HG03103 (cell line): ENCODE results near the gene ARHGAP22.
"Not testable (repeated sequence)": the region's sequence is repeated elsewhere in the genome, so short reads cannot be mapped to it uniquely, and the experiment has no call there.

Source experiments
- ATAC-seq: cut with Tn5 transposase; IDR thresholded peaks from one replicate; pipeline ENCODE4 v1.9.1; 2021; ENCODE audit warnings: low read depth; ENCODE audit not compliant: unreplicated experiment

ARHGAP22 gene

DNA sequence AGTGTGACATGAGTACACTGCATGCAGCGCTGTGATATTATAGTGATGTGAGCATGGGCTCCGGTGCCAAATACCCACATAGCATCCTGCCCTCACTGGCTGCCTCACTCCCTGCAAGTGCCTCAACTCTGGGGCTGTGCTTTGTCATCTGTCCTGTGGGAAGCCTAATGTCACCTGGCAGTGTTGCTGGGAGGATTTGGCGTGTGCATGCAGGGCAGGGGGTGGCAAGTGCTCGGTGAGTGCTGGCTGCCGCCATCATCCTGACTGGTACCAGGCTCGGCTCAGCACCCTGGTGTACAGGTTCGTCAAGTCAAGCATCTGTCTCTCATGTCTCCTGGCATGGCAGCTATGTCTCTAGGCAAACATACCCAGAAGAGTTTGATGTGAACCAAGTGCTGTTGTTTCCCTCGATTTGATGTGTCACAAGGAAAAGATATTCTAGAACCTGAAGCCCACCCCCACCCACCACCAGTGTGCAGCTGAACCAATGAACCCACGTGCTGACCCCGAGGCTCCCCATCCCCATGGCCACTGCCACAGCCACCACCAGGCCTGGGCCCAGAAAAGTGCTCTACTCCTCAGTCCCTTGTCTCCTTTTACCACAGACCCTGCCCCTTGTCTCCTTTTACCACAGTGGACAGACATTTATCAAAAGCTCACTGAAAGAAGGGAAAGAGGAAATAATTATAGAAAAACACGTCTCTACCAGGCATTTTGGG, 162.6 kb downstream of the ARHGAP22 start:
- no peak for ATAC-seq

DNA sequence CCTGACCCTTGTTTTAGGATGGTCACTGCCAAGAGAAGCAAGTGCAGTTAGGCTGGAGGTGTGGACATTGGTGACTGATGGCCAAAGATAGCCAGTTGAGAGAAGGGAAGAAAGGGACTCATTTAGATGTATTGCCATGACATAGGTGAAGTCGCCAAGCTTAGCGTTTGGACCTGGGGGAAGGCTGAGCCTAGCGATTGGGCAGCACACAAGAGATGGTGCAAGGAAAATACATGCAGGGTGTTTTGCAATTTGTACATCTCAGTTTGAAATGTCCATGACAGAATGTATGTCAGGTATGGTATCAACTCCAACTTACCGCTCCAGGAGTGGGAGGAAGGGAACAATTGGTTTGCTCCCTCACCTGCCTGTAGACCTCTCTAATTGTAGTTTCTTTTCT, 164.1 kb downstream of the ARHGAP22 start:
- no peak for ATAC-seq

DNA sequence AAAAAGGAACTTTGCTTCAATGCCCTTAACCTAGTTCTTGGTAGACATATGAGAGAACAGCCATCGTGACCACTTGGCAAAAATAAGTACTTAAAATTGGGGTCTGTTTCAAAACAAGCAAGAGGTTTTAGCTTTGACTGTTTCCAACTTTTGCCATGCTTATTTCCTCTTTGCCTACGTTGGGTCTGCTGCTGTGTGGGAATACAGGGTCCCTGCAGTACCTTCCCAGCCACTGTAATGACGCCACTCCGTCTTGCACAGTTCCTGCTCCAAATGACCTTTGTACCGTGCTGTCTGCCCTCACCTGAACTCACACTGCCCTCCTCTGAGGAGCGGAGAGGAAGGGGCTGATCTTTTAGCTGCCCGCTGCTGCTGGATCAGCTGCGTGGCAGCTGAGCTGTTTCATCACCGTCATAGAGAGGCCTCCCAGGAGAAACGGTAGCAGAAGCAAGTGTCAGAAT, 165.3 kb downstream of the ARHGAP22 start:
- ATAC-seq: no peak

DNA sequence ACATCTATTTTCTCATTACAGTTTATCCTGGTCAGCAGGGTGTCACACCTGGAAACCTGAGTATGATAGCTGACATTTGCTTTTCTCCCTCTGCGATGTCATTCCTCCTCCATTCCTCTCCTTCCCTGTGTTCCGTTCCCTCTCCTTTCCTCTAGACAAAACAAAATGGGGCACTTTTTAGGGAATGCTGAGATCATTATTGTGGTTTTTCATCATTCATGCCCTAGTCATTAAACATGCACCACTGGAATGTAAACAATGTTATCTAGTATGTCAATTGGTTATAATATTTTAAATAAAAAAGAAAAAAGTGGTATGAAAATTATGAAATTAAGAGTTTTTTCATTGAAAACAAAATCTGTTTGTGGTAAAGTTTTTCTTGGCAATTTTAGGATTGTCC, 165.8 kb downstream of the ARHGAP22 start:
- no peak for ATAC-seq

DNA sequence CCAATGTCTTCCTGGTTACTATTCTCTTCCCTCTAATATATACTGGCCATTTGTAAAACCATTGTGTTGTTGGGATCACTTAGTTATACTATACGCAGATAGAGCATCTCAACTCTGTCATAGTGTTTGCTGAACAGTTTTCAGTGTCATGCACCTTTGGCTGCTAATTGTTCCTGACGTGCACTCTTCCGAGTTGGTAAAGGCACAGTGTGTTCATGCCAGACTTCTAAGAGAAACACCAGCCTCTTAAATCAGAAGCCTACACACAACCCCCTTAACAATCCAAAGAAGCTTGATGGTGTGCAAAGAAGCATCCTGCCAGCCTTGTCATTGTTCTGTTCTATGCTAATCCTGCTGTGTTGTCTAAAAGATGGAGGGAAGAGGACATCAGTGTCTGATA, 167.3 kb downstream of the ARHGAP22 start:
- no peak for ATAC-seq

DNA sequence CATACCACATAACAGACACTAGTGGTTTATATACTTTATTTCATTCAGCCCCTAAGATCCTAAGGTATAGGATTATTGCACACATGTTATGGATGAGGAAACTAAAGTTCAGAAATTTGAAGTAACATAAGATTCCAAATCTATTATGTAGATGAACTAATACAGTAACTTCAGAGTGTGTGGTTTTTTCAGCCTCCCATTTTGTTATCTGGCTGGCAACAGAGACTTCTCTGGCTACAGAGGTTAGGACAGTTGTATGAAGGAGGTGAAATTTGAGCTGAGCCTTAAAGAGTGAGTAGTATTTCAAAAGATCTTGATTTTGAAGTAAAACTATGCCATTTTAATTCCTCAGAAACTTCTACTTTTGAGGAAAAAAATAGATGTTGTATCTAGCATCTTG, 173.0 kb downstream of the ARHGAP22 start:
- ATAC-seq: no peak

DNA sequence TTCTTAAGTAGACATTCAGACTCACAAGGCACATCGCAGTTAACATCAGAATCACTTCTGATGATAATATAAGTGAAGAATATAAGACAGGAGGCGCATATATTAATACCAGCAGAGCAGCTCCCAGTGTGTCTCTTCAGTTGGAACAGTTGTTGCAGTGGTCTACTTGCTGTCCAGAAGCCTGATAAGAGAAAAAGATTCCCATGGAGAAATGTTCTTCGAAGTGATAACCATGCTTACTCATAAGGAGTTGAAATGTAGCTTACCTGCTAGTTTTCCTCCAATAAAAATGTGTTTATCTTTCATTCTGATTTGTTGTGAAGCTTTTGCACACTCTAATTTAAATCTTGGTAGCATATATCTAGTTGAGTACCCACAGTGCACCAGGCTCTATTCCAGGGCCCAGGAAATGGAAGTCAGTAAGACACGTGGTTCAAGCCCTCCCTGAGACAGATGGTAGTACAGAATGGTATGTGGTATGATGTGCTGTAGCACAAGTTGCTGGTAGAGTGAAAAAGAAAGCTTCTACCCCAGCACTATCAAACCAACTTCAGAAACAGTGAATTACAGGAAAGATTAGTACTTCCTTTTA, 174.4 kb downstream of the ARHGAP22 start:
- ATAC-seq: no peak

DNA sequence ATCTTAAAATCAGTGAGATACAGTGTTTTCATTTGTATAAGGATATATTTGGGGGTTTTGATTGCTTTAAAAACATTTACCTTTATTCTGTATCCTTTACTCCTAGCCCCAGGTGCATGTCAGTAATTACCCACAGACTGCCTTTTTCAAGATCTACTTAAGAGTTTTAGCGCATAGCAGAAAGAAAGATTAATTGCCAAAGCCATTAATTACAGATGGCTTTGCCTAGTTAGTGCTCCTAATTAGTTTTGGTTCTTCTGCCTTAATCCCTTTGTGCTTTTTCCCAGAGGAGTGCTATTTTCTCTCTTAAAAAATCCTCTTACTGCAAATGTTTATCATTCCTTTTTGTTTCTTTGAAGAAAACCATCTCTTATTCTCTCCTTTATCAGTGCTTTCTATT, 175.6 kb downstream of the ARHGAP22 start:
- ATAC-seq: no peak

DNA sequence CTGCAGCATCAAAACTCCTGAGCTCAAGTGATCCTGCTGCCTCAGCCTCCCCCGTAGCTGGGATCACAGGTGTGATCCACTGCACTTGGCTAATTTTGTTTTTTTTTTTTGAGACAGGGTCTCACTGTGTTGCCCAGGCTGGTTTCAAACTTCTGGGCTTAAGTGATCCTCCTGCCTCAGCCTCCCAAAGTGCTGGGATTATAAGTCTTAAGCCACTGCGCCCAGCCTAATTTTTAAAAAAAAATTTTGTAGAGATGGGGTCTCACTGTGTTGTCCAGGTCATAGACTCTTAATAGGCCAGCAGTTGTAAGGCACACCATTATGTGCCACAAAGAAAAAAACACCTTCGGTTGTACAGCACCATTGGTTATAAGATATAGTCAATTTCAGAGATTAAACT, 176.0 kb downstream of the ARHGAP22 start:
- ATAC-seq: no peak

DNA sequence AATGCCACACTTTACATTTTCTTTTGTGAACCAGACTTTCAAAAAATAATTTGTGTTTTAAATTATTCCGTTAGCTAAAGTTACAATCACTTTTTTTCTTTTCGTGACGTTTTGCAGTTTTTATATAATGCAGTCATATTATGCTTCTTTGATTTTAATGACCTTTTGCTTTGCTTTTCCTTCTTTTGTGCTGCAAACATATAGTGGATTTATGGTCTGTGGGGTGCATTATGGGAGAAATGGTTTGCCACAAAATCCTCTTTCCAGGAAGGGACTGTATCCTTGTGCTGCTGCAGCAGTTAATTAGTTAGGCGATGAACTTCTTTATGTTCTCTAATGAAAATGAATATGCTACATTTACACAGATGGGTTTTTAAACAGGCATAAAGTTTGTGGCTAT, 181.0 kb downstream of the ARHGAP22 start:
- no peak for ATAC-seq

DNA sequence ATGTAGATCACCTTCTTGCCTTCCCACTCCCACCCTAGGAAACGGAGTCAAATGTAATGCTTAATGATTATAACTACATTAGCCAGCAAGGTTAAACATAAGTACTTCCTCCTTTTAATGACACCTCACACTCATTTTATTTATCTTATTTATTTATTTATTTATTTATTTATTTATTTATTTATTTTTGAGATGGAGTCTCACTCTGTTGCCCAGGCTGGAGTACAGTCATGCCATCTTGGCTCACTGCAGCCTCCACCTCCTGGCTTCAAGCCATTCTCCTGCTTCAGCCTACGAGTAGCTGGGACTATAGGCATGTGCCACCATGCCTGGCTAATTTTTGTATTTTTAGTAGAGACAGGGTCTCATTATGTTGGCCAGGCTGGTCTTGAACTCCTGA, 183.0 kb downstream of the ARHGAP22 start:
- ATAC-seq: not testable (repeated sequence)

DNA sequence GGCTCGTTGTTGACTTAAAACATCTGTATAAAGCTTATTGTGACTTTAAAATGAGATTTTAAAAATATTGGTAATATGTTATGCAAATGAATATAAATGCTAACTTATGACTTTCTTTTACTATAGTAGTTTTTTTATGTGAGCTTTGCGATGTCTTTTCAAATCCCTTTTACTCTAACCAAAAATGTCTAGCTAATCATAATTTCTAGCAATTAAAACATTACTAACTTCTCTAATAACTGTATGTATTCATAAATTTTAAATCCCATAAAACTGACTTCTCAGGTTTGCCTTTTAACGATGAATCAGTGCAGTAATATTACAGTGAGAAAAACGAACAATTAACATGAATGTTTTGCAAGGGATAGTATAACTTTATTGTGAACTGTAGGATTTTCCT, 185.2 kb downstream of the ARHGAP22 start:
- no peak for ATAC-seq

DNA sequence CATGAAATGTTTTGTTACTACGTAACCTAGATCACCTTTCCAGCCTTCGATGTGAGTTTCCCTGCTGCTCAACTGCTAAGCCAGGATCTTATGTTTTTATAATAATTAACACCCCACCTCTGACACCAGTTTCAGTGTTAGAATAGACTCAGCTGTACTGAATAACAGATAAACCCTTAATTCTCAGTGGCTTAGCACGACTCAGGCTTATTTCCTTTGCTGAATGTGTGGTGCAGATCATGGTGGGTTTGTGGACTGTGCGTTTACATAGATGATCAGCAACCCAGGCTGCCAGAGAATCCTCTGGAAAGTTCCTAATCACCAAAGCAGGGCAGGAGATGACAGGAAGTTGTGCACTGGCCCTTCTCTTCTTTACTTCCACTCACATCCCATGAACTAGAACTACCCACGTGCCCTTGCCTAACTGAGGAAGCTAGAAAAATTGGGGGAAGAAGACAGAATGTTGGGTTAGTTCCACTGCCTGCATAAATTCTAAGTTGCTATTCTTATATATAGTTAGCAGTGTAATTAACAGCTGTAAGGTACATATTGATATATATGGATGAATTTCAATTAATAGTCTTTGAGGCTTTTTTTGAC, 186.6 kb downstream of the ARHGAP22 start:
- ATAC-seq: no peak

DNA sequence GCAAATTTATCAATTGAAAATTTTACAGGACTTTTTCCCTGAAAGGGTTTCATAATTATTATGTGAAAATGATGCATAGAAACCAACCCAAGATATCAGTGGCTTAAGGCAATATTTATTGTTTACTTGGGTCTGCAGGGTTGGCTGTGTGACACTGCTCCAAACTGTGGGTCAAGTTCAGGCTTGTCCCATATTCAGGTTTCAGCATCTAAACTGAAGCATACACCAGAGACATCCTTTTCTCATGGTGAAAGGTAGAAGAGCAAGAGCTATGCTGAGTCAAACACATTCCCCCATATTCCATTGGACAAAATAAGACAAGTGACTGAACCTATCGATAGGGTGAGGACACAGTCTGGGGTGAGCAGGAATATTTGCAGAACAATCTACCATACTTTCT, 187.5 kb downstream of the ARHGAP22 start:
- no peak for ATAC-seq

DNA sequence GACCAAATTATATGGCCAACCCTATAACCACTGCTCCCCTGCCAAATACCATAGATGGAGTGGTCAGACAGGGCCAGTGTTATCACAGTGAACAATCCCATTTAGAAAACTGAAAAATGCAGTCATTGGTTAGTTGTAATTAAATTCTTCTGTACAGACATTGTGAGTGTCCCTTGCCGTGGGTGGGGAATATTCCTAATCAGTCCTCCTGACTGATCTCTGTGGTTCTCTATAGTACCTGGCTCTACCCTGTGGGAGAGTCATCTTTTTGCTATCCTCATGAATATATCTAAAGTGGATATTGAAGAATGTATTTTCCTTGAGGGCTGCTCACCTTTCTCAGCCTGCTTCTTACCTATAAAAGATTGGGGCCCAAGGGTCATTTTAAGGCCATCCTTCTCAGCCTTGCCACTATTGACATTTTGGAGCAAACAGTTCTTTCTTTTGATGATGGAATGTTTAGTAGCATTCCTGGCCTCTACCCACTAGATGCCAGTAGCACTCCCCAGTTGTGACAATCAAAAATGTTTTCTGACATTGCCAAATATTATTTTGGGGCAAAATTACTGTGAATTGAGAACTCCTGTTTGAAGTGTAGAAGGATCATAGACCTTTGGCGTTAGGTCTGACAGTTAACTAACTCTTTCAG, 188.2 kb downstream of the ARHGAP22 start:
- no peak for ATAC-seq

DNA sequence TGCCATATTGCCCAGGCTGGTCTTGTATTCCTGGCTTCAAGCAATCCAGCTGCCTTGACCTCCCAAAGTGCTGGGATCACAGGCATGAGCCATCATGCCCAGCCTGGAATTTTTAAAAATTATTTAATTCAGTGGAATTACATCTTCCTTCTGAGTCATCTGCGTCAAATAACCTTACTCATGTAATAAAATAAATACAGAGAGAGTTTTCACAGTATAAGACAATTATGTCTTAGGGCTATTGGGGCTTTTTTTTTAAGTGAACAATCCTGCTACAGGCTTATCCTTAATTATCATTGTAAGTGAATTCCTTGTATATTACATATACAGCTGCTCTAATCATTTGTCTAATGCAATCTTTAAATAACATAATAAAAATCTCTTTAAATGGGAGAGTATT, 190.1 kb downstream of the ARHGAP22 start:
- ATAC-seq: no peak

DNA sequence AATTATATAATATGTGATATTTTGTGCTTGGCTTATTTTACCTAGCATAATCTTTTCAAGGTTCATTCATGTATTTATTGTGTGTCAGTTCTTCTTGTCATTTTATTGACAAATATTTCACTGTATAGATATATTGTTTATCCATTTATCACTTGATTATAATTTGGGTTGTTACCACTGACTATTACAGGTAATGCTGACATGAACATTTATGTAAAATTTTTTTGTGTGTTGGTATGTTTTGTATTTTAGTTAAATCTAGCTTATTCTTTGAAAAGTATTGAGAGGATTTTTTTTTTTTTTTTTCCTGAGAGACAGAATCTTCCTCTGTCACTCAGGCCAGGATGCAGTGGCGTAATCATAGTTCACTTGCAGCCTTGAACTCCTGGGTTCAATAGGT, 190.7 kb downstream of the ARHGAP22 start:
- no peak for ATAC-seq

DNA sequence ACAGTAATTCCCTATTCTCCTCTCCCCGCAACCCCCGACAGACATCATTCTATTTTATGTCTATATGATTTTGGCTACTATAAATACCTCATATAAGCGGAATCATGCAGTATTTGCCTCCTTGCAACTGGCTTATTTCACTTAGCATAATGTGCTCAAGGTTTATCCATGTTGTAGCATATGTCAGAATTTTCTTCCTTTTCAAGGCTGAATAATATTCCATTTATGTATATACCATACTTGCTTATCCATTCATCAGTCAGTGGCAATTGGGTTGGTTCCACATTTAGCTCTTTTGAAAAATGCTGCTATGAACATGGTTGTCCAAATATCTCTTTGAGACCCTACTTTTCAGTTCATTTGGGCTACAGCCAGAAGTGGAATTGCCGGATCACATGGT, 191.9 kb downstream of the ARHGAP22 start:
- no peak for ATAC-seq

DNA sequence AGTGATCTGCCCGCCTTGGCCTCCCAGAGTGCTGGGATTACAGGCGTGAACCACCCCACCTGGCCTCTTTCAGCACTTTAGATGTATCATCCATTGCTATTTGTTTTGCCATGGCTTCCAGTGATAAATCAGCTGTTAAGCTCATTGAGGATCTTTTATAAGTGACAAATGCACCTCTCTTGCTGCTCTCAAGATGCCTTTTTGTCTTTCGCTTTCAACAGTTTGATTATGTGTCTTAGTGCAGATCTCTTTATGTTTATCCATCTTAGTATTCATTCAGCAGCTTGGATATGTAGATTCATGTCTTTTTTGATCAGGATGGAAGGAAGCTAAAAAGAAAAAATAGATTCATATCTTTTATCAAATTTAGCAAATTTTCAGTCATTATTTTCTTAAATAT, 192.8 kb downstream of the ARHGAP22 start:
- no peak for ATAC-seq

DNA sequence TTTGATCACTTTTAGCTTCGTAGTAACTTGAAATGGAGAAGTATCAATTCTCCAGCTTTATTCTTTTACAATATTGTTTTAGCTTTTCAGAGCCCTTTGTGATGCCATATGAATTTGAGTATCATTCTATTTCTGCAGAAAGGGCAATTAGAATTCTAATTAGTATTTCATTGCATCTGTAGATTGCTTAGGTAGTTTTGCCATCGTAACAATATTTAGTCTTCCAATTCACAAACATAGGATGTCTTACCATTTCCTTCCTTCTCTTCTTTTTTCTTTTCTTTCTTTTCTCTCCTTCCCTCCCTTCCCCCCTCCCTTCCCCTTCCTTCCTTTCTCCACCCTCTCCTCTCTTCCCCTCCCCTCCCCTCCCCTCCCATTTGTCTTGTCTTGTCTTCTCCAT, 193.4 kb downstream of the ARHGAP22 start:
- ATAC-seq: no peak

DNA sequence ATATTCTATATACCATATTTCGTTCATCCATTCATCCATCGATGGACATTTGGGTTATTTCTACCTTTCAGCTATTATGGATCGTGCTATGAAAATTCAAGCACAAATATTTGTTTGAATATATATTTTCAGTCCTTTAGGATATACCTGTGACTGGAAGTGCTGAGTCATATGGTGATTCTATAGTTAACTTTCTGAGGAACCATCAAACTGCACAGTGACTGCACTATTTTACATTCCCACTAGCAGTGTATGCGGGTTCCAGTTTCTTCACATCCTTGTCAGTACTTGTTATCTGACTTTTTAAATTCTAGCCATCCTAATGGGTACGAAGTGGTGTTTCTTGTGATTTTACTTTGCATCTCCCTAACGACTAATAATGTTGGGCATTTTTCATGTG, 194.4 kb downstream of the ARHGAP22 start:
- ATAC-seq: no peak

DNA sequence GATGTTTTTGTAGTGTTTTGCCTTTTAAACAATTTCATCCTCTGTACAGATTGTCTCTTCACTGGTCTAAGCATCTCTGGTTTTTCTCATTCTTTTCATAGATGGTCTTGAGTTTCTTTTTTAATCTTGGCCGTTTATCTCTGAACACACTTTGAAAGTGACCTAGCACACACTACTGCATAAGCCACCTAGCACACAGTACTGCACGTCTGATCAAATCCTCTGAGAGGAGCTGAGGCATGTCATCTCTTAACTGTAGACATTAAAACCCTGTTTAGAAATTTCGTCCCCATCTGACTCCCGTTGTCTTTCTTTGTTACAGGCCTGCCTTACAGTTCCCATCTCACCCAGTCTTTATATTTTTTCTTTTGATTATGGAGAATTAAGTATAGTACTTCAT, 198.2 kb downstream of the ARHGAP22 start:
- no peak for ATAC-seq
